Inflammatory macrophage treated with lipopolysaccharide for 1 hour (primary cell): ENCODE results near the gene ATRAID.
A peak's percentile ranks its signal among the peaks of the same experiment; 100 is the strongest.

Source experiments
- DNase-seq, 2 donors: peaks; one replicate each; pipeline ENCODE4 v3.0.0-alpha.2; 2020 to 2022

Gene ATRAID

DNA sequence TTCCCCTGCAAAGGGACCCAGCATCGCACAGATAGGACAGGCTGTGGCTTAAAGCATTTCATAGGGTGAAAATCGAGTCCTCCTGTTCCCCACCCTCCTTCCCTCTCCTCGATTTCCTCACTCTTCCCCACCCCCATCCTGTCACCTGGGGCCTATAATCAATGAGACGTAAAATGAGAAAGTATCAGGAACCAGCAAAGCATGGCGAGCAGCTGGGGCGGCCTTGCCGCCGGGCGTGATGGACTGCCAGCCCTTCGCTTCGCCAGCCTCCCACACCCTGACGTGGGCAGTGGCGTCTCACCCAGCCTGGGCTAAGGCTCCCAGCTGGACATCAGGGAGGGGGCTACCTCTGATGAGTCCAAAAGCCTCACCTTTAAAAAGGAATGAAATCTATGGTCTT is 39.9 kb downstream of the ATRAID start:
- no peak for DNase-seq

DNA sequence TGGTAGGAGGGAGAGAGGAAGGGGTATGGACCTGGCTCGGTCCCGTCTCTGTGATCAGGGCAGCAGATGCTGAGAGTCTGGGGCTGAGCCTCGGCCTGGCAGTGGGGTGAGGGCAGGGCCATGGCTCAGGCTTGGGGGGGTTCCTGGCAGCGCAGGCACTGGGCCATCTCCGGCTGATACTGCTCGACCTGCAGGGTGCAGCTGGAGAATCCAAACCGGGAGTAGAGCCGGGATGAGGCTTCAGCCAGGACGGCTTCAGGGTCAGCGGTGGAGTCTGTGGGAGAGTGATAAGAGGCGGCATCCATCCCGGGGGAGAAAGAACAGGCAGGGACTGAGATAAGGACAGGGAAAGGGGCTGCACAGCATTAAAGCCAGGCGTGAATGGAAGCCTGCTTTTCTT is 43.3 kb downstream of the ATRAID start:
- DNase-seq, result no peak

DNA sequence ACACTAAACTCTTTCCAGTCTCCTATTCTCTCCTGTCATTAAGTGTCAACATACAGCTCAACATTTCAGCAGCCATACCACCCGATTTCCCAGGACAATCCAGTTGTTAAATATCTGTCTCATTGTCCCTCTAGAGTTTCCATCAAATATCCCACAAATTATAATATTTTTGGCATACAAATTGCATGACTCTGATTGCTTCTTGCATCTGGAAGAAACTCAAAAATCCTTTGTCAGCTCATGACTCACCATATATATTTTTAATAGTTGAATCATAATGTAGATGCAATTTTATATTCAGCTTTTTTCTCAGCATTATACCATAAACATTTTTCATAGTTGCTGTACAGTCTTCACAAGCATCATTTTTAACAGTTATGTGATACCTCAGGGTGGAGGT is 43.8 kb downstream of the ATRAID start:
- no peak for DNase-seq

DNA sequence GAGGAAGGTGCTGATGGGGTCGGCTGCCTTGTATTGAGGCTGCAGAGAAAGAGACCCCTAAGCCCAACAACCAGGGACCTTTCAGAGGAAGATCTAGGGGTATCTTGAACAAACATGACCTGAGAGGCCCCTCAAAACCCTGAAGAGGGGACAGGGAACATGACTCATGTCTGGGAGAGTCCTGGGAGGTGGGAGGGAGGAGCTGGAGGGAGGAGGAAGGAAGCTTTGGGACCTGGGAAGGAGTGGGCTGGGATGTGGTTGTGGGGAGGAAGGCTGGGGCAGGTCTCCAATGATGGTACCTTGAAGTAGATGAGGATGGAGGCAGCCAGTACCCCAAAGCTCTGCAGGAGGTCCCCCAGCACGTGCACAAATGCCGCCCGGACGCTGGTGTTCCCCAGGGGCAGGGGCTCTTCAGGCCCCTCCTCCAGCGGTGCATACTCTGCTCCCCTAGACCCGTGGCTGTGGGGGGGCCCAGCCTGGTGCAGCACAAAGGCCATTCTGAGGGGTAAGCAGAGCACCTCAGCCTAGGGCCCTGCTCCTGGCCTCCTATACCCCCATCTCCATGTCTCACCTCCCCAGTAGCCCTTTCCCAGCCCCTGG is 45.1 kb downstream of the ATRAID start:
- no peak for DNase-seq

DNA sequence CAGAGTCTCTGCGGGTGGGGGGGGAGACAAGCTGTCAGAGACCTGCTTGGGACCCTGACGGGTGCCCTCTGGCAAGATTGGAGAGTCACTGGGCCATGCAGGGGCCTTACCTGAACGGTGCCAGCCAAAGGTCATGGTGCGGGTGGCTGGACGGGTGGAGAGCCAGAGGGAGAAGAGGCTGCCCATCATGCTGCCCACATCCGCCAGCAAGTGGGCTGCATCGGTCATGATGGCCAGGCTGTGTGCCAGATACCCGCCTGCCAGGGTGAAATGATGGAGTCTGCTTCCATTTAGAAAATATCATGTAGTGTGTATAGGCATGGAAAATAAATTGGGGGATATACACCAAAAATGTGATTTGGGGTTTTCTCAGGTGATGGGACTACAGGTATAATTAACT is 46.2 kb downstream of the ATRAID start:
- no peak for DNase-seq

DNA sequence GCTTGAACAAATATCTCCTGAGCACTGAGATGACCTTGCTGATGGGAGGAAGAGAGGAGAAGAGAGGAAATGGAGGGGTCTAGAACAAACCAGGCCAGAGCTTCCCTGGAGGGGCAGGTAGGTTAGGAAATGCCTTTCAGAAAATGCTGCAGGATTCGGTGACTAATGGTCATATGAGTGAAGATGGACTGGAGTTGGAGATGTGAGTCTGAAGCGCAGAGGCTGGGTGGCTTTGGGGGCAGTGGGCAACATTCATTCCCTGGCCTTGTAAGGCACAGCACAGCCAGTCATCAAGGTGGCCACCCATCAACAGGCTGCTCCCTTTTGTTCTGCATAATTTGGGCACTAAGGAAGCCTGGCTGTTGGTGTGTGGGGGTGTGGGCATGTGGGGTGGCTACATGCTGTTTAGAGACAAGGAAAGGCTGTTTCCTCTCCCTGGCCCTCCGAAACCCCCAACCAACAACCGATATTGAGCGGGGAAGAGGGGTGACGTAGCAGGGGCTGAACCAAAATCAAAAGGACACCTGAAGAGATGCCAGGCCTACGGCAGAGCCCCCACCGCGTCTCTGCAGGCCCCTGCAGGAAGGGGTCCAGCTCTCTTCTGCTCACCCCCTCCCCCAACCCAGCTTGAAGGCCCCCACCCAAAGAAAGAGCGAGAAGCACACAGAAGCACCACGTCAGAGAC is 49.5 kb downstream of the ATRAID start:
- no peak for DNase-seq

DNA sequence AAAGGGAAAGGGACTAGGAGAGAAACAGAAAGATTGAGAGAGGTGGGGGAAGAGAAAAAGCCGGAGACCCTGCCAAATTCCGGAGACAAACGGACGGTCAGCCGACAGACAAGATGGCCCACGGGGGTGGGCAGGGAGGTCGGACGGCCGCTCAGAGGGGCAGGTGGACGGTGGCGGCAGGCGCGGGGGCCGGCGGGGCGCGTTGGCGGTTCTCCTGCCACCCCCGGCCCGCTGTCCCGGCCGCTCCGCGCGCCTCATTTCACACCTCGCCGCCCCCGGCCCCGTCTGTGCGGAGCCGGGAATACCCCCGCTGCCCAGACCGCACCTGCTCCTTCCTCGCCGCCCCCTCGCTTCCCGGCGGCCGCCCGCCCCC is 50.1 kb downstream of the ATRAID start:
- no peak for DNase-seq

DNA sequence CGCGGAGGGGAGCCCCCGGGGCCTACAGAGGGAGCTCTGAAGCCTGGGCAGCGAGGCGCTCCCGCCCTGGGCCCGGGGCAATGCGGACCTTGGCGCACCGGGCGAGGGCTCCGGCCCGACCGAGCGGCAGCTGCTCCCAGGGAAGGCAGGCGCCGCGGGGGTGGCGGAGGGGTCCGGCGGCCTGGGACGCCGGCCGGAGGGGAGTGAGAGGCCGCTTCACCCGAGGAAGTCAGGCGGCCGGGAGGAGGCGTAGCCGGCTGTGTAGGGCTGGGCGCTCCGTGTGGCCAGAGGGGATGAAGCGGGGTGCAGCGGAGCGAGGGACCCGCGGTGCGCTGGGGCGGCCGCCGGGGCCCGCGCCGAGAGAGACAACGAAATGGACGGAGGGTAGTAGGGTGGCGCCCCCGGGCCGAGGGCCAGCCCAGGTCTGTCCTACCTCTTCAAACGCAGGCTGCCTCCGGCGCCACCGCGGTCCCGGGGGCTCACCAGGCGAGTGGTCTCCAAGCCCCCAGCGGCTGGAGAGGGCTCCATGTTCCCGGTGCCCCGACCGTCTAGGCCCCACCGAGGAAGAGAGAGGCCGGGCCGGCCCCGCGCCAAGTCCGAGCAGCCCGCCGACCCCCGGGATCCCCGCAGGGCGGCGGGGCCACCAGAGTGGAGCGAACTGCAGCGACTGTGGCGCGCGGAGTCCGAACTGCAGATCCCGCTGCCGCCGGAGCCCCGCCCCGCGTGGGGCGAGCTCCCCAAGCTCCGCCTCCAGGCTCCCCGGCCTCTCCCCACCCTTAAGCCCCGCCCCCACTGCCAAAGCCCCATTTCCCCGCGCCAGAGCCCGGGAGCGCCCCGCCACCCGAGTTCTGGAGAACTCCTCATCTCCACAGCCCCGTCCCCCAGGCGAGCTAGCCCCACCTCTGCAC is 50.8 kb downstream of the ATRAID start, which contains the start of gene SLC30A3:
Gene SLC30A3, minus strand, starts transcription at position 669 of the 908 bp plus-strand sequence. Its CDS starts 141 bp downstream, at position 528.
- DNase-seq, result peak; percentile 65 to 72

DNA sequence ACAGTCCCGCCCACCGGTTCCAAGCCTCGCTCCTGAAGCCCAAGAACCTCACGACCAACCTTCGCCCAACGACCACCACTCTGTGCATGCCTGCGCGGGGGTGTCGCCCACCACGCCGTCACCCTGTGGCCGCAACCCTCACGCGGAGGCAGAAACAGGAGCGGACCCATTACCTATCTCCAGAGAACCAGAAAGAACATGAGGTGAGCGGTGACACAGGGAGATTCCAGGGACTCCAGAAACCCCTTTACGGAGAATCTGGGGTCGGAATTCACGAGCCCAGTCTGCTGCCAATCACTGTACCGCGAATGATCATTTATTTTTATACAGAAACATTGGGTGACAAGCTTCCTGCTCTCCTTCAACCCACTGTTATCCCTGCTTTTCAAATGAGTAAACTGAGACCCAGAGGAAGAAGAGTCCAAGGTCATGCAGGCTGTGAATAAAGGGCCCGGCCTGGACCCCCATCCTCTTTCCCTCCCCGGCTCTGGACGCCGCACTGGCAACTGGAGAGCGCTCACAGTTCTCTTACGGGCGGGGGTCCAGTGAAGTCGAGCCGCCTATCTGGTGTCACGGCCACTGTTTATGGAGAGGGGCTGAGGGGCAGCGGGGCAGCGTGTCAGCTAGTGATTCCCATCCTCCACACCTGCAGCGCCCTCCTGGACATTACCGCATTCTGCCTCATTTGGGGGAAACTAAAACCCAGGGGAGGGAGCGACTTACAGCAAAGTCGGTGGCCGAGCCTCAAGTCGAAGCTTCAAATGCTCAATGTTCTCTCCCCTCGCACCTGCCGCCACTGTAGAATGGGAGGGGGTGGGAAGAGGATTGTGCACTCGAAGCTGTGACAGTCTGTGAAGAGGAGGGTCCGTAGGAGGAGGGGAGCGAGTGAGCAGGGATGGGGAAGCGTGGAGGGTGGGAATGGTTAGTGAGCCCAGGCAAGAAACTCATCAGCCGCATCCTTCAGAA is 51.7 kb downstream of the ATRAID start:
- no peak for DNase-seq

DNA sequence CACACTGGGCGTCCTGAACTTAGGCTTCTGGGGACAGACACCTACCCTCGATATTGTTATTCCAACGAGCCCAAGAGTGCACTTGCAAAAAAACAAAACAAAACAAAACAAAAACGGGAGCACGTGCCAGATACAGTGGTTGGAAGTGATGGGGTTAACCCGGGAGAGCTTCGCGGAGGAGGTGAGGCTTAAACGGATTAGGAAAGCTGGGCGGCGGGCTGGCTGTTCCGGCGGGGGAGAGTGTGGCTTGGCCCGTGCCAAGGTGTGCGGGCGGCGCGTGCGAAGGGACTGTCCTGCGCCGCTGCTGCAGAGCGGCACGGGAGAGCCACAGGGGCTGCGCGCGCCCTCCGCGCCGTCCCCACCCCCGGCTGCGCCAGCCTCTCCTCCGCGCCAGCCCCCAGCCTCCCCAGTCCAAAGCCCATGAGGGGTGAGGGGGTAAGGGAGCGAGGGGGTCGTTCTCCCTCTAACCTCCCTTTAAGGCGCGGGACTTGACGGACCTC is 52.5 kb downstream of the ATRAID start:
- no peak for DNase-seq

DNA sequence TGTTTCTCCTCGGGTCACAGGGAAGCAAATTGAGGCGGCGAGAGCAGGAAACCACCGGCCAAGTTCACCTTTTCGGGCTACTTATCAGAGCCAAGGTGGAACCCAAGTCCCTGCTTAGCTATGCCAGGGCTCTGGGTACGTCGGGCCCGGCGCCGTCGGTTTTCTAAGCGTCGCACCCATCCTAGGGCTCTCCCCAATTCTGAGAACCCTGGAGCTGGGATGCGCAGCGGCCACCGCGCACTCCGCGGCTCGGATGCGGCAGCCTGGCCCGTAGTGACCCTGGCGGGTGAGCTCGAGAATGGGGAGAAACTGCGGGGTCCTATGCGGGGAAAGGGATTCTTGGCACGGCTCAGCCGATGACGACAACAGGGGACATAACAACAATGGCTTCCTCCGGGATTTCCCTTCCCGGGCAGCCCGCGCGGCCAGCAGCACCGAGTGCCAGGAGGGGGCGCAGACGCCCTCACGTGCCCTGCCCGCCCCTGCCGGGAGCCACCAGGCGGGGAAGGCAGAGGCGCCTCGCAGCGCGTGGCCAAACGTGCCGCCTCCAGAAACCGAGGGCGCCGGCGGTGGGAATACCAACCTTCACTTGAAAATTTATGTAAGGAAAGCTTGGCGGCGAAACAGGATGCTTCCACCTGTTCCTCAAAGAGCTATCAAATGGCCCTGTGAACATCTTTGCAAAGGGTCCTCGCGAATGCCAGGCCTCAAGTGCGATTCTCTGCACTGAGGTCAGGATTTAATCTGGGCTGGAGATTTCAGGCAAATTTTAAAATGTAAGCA is 53.1 kb downstream of the ATRAID start:
- peak; percentile 37 to 72 for DNase-seq

DNA sequence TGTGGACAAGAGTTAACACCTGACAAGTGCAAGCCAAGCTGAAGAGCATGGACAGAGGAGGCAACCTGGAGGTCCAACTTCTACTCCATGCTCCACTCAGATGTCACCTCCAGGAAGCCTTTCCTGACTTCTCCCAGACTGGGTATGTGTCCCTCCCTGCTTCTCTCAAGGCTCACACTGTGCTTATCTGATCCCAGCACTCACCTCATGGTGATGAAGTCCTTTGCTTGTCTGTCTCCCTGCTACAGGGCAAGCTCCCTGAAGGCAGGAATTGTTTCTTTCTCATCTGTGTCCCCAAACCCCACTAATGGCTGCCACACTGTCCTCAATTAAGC is 53.7 kb downstream of the ATRAID start:
- DNase-seq, result no peak
